HG03521 (cell line): ENCODE results near the gene NOPCHAP1.
A peak's percentile ranks its signal among the peaks of the same experiment; 100 is the strongest.

Experiments used
- ATAC-seq: cut with Tn5 transposase; IDR thresholded peaks from one replicate; pipeline ENCODE4 v1.9.1; 2021; ENCODE audit warnings: mild to moderate bottlenecking, moderate library complexity; ENCODE audit not compliant: unreplicated experiment

Gene NOPCHAP1

GRCh38 chr12:105018012-105018411 lies 31.9 kb downstream of the NOPCHAP1 start:
- no peak for ATAC-seq

GRCh38 chr12:105018776-105019175 lies 32.7 kb downstream of the NOPCHAP1 start:
- no peak for ATAC-seq

DNA sequence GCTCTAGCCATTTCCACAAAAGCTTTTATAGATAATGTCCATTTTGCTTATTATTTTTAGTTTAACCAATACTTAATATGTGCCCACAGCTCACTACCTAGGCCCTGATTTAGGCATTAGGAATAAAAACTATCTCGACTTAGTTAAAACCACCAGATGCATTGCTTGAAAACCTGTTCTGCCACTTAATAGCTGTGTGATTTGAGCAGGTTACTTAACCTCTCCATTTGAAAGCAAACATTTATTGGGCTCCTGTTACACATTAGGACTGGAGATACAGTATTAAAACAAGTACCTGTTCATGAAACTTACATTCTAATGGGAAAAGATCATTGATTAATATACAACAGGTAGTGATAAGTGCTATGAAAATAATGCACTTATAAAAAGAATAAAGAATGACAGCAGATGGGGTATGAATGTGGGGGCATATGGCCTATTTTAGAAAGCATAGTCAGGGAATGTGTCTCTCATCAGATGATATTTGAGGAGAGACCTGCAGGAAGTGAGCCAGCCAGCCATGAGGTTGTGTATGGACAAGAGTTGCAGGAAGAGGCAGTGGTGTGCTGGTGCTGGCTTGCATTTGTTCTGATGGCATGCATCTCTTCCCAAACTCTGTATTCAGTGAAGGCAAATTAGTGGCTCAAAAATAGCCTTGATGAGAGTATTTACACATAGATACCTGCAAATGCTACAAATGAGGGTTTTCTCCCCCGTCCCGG lies 34.3 kb downstream of the NOPCHAP1 start:
- ATAC-seq = no peak

DNA sequence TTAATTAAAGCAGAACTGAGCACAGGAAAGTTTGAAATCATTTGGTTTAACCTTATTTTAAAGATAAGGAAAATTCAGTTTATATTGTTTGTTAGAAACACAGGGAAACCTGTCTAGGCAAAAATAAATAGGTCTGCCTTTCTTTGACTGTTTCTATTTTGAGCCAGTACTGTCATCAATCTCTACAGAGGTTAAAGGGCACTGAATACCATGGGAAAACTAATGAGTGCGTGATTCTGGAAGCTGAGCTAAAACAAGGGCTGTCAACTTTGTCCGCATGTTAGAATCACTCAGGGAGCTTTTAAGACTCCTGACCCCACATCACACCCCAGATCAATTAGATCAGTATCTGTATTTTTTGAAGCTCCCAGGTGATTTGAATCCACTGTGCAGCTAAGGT lies 38.8 kb downstream of the NOPCHAP1 start:
- ATAC-seq = no peak

DNA sequence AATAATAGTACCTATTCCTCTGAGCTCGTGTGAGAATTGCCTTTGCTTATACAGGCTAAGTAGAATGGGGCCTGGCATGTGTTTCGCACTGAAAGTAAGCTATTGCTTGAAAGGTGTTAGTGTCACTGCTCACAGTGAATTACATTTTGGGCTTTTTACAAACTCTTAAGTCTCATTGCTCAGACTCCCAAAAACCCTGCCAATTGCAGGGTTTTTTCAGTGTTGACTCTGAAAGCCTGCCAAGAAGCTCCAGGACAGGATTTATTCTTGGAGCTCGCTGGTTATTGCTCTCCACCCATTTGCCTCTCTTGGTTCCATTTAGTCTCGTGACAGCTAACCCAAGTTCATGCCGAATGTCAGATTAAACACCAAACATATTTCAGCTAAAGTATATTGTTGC lies 39.8 kb downstream of the NOPCHAP1 start:
- no peak for ATAC-seq

DNA sequence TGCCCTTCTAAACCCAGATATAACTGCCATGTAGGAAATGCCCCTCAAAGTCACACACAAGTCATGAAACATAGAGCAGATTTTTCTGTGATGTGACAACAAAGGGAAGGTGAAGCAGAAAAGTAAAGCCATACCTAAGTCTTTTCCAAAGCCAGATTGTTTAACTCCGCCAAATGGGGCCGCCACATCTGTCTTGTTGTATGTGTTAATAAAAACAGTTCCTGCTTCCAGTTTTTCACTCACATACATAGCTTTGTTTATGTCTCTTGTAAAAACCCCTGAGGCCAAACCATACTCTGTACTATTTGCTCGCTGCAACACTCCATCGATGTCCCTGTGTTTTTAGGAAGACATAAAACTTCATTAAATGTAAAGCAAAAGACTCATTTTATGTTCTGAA lies 40.3 kb downstream of the NOPCHAP1 start:
- no peak for ATAC-seq

DNA sequence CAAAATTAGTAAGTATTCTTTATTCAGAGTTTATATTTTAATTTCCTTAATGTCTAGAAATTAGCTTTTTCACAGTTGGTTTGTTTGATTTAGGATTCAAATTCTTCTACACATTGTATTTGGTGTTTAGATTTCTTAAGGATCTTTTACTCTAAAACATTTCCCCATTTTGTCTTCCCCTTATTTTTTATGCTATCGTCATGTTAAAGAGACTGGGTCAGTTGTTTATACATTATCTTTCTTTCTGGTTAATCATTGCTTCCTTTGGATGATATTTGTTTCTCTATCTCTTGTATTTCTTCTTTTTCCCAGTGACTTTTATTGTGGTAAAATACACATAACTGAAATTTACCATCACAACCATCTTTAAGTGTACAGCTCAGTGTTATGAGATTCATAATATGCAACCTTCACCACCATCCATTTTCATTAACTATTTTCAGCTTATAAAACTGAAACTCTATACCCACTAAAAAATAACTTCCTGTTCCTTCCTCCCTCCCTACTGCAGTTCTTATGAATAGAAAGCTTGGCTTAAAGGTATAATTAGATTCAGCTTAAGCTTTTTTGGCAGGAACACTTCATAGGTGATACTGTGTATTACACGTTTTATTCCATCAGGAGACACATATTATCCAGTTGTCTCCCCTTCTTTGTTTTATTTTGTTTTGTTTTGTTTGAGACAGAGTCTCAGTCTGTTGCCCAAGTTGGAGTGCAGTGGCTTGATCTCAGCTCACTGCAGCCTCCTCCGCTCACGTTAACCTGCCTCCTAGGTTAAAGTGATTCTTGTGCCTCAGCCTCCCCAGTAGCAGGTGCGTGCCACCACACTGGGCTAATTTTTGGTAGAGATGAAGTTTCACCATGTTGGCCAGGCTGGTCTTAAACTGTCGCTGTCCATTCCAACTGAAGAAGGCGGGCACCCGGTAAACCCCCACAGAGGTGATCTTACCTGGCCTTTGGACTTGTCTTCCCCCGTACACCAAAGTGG lies 45.0 kb downstream of the NOPCHAP1 start:
- ATAC-seq = peak; percentile 84

DNA sequence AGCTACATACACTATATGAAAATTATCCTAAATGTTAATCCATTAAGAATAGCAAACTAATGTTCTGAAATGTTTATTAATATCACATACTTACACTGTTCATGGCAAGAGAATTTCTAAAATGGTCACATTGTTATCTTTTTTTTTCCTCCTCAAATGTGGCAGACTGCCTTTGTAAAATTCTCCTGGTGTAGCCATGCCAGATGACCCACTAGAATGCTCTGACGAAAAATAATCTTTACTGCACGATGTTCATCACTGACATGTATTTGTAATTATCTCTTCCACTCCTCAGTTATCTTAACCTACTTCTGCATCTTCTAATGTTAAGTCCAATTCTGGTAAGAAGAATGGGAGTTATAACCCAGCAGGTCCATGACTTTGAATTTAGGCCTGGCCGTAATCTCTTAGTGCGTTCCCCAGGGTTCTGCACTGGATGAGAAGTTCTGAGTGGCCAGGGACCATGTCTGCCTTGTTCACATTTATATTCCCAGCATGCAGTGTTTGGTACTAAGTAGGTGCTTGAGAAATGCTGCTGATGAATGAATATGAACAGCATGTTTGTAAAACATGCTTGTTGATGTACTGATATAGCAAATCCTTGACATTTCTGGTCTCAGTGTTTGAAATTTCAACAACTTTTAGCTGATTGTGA lies 46.7 kb downstream of the NOPCHAP1 start:
- ATAC-seq = no peak

- ATAC-seq = no peak
These were observed 47.7 kb downstream of the NOPCHAP1 start for GRCh38 chr12:105033851-105034250.
